H1 (cell line): Measurements from ENCODE around the gene ANKRD40CL. TPM values are rescaled to one million over a fixed set of nuclear protein-coding genes. Genes with fewer than 3 reads are reported as not detected.
"Not testable (repeated sequence)": the region's sequence is repeated elsewhere in the genome, so short reads cannot be mapped to it uniquely, and the experiment has no call there.

Experiments
- CTCF ChIA-PET: fragments of 300-600 bp; sonication (Branson Sonifier 250); formaldehyde crosslinking; loops from one replicate; lab custom pipeline; 2021; ENCODE audit not compliant: partially characterized antibody; lab: Charles Lee
- POLR2A ChIA-PET: fragments of 300-600 bp; sonication (Branson Sonifier 250); formaldehyde crosslinking; loops from one replicate; lab custom pipeline; 2021; ENCODE audit warnings: inconsistent platforms; ENCODE audit not compliant: partially characterized antibody; lab: Charles Lee
- DNase-seq, 2 experiments: peaks; one replicate each; pipeline versions ENCODE4 v3.0.0 to v3.0.0-alpha.2; 2010 to 2022; ENCODE audit warnings: low spot score in 2 of 2, low read depth in 1 of 2, mixed read lengths in 1 of 2
- FAIRE-seq: peaks from 2 replicates; lab custom pipeline; 2011; peaks lifted over from hg19 to GRCh38; lab: Jason Lieb, UNC
- H2AFZ ChIP-seq: 2 replicates; pipeline ENCODE4 v1.8.1; 2012; ENCODE audit warnings: low read length, inconsistent platforms
- H2AK5ac ChIP-seq: 2 replicates; pipeline ENCODE4 v1.6.1; 2013; ENCODE audit warnings: low read depth, low read length
- H2BK120ac ChIP-seq: replicated peaks from 2 replicates; pipeline ENCODE3; 2013; ENCODE audit warnings: low read depth, low read length, inconsistent platforms
- H2BK12ac ChIP-seq: 2 replicates; pipeline ENCODE4 v1.6.1; 2013; ENCODE audit warnings: low read depth, low read length
- H2BK15ac ChIP-seq: 2 replicates; pipeline ENCODE4 v1.6.1; 2013; ENCODE audit warnings: low read length
- H2BK20ac ChIP-seq: 2 replicates; pipeline ENCODE4 v1.6.1; 2013; ENCODE audit warnings: low read length
- H2BK5ac ChIP-seq: 2 replicates; pipeline ENCODE4 v1.6.1; 2013; ENCODE audit warnings: low read depth, low read length
- H3K14ac ChIP-seq: 2 replicates; pipeline ENCODE4 v1.6.1; 2013; ENCODE audit warnings: inconsistent platforms; ENCODE audit not compliant: insufficient read length
- H3K18ac ChIP-seq: 2 replicates; pipeline ENCODE4 v1.6.1; 2013; ENCODE audit warnings: low read length; ENCODE audit errors: extremely low read depth
- H3K23ac ChIP-seq: 2 replicates; pipeline ENCODE4 v1.6.1; 2013; ENCODE audit warnings: inconsistent platforms; ENCODE audit not compliant: insufficient read length
- H3K23me2 ChIP-seq: 2 replicates; pipeline ENCODE4 v1.6.1; 2013; ENCODE audit warnings: low read depth, low read length
- H3K27ac ChIP-seq: 2 replicates; pipeline ENCODE4 v1.6.1; 2011; ENCODE audit warnings: low read depth, low read length, inconsistent platforms
- H3K27me3 ChIP-seq, 4 experiments: replicated peaks in 1 of 4; 1 replicate in 1 of 4; 2 replicates in 3 of 4; pipeline versions ENCODE4 v1.6.1 to v1.8.1; 2011 to 2013; ENCODE audit warnings: low read length in 3 of 4, mild to moderate bottlenecking in 3 of 4, inconsistent platforms in 2 of 4, mixed read lengths in 2 of 4, moderate library complexity in 1 of 4; ENCODE audit not compliant: control insufficient read depth in 3 of 4, insufficient read depth in 3 of 4; ENCODE audit errors: extremely low read depth in 1 of 4
- H3K36me3 ChIP-seq, 4 experiments: 2 replicates each; pipeline versions ENCODE4 v1.6.1 to v1.8.1; 2011 to 2013; ENCODE audit warnings: mild to moderate bottlenecking in 4 of 4, low read length in 3 of 4, moderate library complexity in 2 of 4, control low read depth in 1 of 4, inconsistent platforms in 1 of 4; ENCODE audit not compliant: insufficient read depth in 4 of 4, control insufficient read depth in 2 of 4
- H3K4ac ChIP-seq: replicated peaks from 2 replicates; pipeline ENCODE3; 2013; ENCODE audit warnings: low read length, low read depth, mixed read lengths, inconsistent platforms; ENCODE audit not compliant: insufficient read length
- H3K4me1 ChIP-seq, 4 experiments: replicated peaks in 1 of 4; 1 replicate in 1 of 4; 2 replicates in 3 of 4; pipeline versions ENCODE4 v1.6.1 to v1.8.1; 2011 to 2013; ENCODE audit warnings: low read length in 3 of 4, inconsistent platforms in 2 of 4, mixed read lengths in 1 of 4; ENCODE audit not compliant: insufficient read depth in 4 of 4, control insufficient read depth in 3 of 4
- H3K4me2 ChIP-seq, 2 experiments: 2 replicates each; pipeline versions ENCODE4 v1.6.1 to v1.8.1; 2011 to 2013; ENCODE audit warnings: low read depth in 2 of 2, low read length in 2 of 2, control low read depth in 1 of 2, inconsistent platforms in 1 of 2, mild to moderate bottlenecking in 1 of 2; ENCODE audit not compliant: insufficient read depth in 1 of 2
- H3K4me3 ChIP-seq, 4 experiments: fragments of 200-600, 300-600 bp in 1 of 4; sonication (generic), shearing (Covaris generic), sonication (Bioruptor Twin) in 1 of 4; 2 replicates each; pipeline versions ENCODE4 v1.5.1 to v1.8.1; 2011 to 2016; ENCODE audit warnings: low read length in 4 of 4, low read depth in 3 of 4, control low read depth in 2 of 4, inconsistent platforms in 2 of 4, mild to moderate bottlenecking in 2 of 4, mixed read lengths in 1 of 4, moderate library complexity in 1 of 4; ENCODE audit not compliant: insufficient read depth in 2 of 4; ENCODE audit errors: extremely low read depth in 1 of 4
- H3K56ac ChIP-seq: replicated peaks from 2 replicates; pipeline ENCODE3; 2013; ENCODE audit warnings: low read depth, mild to moderate bottlenecking, mixed read lengths, low read length, inconsistent platforms; ENCODE audit not compliant: insufficient read length
- H3K79me1 ChIP-seq: 2 replicates; pipeline ENCODE4 v1.6.1; 2013; ENCODE audit warnings: low read depth, low read length, control low read depth
- H3K79me2 ChIP-seq, 2 experiments: 2 replicates each; pipeline versions ENCODE4 v1.6.1 to v1.8.1; 2012 to 2013; ENCODE audit warnings: low read length in 2 of 2, mild to moderate bottlenecking in 2 of 2, inconsistent platforms in 1 of 2; ENCODE audit not compliant: insufficient read depth in 2 of 2, control insufficient read depth in 1 of 2
- H3K9ac ChIP-seq, 4 experiments: replicated peaks in 1 of 4; 1 replicate in 1 of 4; 2 replicates in 3 of 4; pipeline versions ENCODE4 v1.6.1 to v1.8.1; 2011 to 2013; ENCODE audit warnings: low read depth in 3 of 4, low read length in 3 of 4, control low read depth in 2 of 4, mild to moderate bottlenecking in 2 of 4, moderate library complexity in 2 of 4, inconsistent platforms in 1 of 4; ENCODE audit errors: extremely low read depth in 1 of 4
- H3K9me3 ChIP-seq, 2 experiments: 2 replicates each; pipeline versions ENCODE4 v1.6.1 to v1.8.1; 2012 to 2013; ENCODE audit warnings: mild to moderate bottlenecking in 2 of 2, moderate library complexity in 2 of 2, control low read depth in 1 of 2, inconsistent platforms in 1 of 2, low read depth in 1 of 2, low read length in 1 of 2, mixed read lengths in 1 of 2; ENCODE audit not compliant: insufficient read depth in 2 of 2
- H4K20me1 ChIP-seq, 2 experiments: replicated peaks in 1 of 2; 2 replicates each; pipeline versions ENCODE3 to v1.8.1; 2011 to 2013; ENCODE audit warnings: inconsistent platforms in 2 of 2, low read length in 2 of 2, mild to moderate bottlenecking in 1 of 2; ENCODE audit not compliant: insufficient read depth in 2 of 2, control insufficient read depth in 1 of 2
- H4K5ac ChIP-seq: 2 replicates; pipeline ENCODE4 v1.6.1; 2013; ENCODE audit warnings: low read length, low read depth, mixed read lengths, inconsistent platforms; ENCODE audit not compliant: insufficient read length
- H4K8ac ChIP-seq: 2 replicates; pipeline ENCODE4 v1.8.0; 2013; ENCODE audit warnings: mild to moderate bottlenecking, moderate library complexity, low read length, inconsistent platforms; ENCODE audit not compliant: insufficient read depth; ENCODE audit errors: extremely low read depth
- H4K91ac ChIP-seq: replicated peaks from 2 replicates; pipeline ENCODE3; 2013; ENCODE audit warnings: low read length, mixed read lengths, inconsistent platforms; ENCODE audit not compliant: insufficient read length
- WGBS, 2 experiments: shearing (Covaris generic) in 1 of 2; methylation state at CpG; one replicate each; pipeline versions ENCODE4 v1.1.6 to v1.1.7; 2013 to 2015; ENCODE audit warnings: low lambda C conversion rate in 2 of 2, mixed read lengths in 2 of 2, inconsistent platforms in 1 of 2, low coverage in 1 of 2, missing lambda C conversion rate in 1 of 2; ENCODE audit not compliant: insufficient replicate concordance in 2 of 2, insufficient coverage in 1 of 2, insufficient read length in 1 of 2; ENCODE audit errors: extremely low coverage in 1 of 2, missing lambda C conversion rate in 1 of 2; 5-methylcytosine and 5-hydroxymethylcytosine counted together
- polyA plus RNA-seq, 7 experiments: library from polyadenylated mRNA; depleted of rRNA in 3 of 7; stranded (reverse) in 5 of 7; unstranded in 2 of 7; fragments of >200 nt in 5 of 7; fragments of 200-250 nt in 2 of 7; gene quantifications; 1 replicate in 5 of 7; 2 replicates in 1 of 7; 4 replicates in 1 of 7; pipeline versions ENCODE4 v1.2.1 to v1.2.3, GENCODE V29; 2011 to 2013; ENCODE audit warnings: missing spikeins in 2 of 7, mixed read lengths in 2 of 7
- total RNA-seq: library from RNA; stranded (reverse); fragmentation: NEBNext Ultra II Directional; extraction: Animal tissue kit (Norgen Biotek cat#: 25700); gene quantifications from 2 replicates; pipeline ENCODE4 v1.2.1, GENCODE V29; 2021

Gene ANKRD40CL
- total and polyA plus RNA-seq, 2 of the 8 experiments (the other 6 are each of a cell fraction or from before 2014, with no cell fraction given) = not detected

- DNase-seq, H3K14ac ChIP-seq, H2BK20ac ChIP-seq, H3K4me1 ChIP-seq, H3K9me3 ChIP-seq, FAIRE-seq, H2BK120ac ChIP-seq, H4K91ac ChIP-seq, H3K79me1 ChIP-seq, CTCF ChIA-PET, H4K5ac ChIP-seq, H2AK5ac ChIP-seq, H2BK15ac ChIP-seq, H3K23ac ChIP-seq, H3K23me2 ChIP-seq, H3K56ac ChIP-seq, H3K18ac ChIP-seq, H3K4ac ChIP-seq, H2AFZ ChIP-seq, H4K8ac ChIP-seq, H2BK5ac ChIP-seq, H2BK12ac ChIP-seq, H3K9ac ChIP-seq, H3K4me2 ChIP-seq, H3K36me3 ChIP-seq, H3K27me3 ChIP-seq, H3K4me3 ChIP-seq, H3K27ac ChIP-seq: not testable (repeated sequence)
- WGBS, 2 experiments = 91% methylated on average over 5 of the region's 6 CpGs; no CpG with 5 or more reads in 1 of the 2 experiments
- POLR2A ChIA-PET = interaction anchor here (0.6 to 0.9 kb wide), 5 partner anchors 13 to 428 kb away, joined by 3 to 4 read pairs (median 3); no protein-coding TSS in a partner anchor
- peaks cover 34 to 41% of the 10 kb centered on the region in 2 experiments for H4K20me1 ChIP-seq
- peaks cover 86 to 100% of the 10 kb centered on the region in 2 experiments for H3K79me2 ChIP-seq
Measured at GRCh38 chr17:50724622-50725021, 42.7 kb downstream of the ANKRD40CL start.
